ENCODE measurements around the gene PTPRZ1.

PTPRZ1 gene

GRCh38 chr7:121914676-121915279 is 41.8 kb downstream of the PTPRZ1 start:
- Histone ChIP-seq H3K4me1 (ENCODE audit: low read length) (no peaks in the 10 kb centered on the region), H3K9ac (ENCODE audit: low read length) (no peak overlapping the region), H3K36me3 (replicated peaks; ENCODE audit: low read depth, low read length) (no peaks in the 10 kb centered on the region), H2AFZ (ENCODE audit: low read depth, low read length) (no peak overlapping the region), H3K27ac (ENCODE audit: low read length) (no peak overlapping the region), H3K4me3 (ENCODE audit: low read length) (no peak overlapping the region), H3K79me2 (ENCODE audit: low read length) (no peaks in the 10 kb centered on the region), H3K9me3 (ENCODE audit: insufficient read depth, low read length) (no peaks in the 10 kb centered on the region), H4K20me1 (ENCODE audit: insufficient read depth, low read length) (no peaks in the 10 kb centered on the region), H3K4me2 (ENCODE audit: low read length) (no peak overlapping the region), H3K27me3 (ENCODE audit: low read depth, low read length) (no peaks in the 10 kb centered on the region)
- no peak for TF ChIP-seq EZH2phosphoT487 (IDR thresholded peaks at IDR 0.05; ENCODE audit: low read depth)
- TF ChIP-seq, protein P1, sequence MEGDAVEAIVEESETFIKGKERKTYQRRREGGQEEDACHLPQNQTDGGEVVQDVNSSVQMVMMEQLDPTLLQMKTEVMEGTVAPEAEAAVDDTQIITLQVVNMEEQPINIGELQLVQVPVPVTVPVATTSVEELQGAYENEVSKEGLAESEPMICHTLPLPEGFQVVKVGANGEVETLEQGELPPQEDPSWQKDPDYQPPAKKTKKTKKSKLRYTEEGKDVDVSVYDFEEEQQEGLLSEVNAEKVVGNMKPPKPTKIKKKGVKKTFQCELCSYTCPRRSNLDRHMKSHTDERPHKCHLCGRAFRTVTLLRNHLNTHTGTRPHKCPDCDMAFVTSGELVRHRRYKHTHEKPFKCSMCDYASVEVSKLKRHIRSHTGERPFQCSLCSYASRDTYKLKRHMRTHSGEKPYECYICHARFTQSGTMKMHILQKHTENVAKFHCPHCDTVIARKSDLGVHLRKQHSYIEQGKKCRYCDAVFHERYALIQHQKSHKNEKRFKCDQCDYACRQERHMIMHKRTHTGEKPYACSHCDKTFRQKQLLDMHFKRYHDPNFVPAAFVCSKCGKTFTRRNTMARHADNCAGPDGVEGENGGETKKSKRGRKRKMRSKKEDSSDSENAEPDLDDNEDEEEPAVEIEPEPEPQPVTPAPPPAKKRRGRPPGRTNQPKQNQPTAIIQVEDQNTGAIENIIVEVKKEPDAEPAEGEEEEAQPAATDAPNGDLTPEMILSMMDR (IDR thresholded peaks at IDR 0.05; ENCODE audit: low read depth, low read length) = no peak

DNA sequence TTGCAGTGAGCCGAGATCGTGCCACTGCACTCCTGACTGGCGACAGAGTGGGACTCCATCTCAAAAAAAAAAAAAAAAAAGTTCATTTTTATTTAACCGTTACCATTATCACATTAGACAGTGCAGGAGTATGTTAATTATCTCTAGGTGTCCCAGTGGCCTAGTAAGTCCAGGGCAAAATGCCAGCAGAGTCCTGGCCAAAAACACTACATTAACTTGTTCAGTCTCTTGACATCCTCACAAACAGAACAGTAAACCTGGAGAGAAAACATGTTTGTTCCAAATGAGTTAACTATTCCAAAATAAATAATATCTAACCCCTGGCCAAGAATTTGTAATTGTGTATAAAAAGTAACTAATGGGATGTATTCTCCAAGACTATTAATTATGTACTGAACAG is 43.2 kb downstream of the PTPRZ1 start:
- Histone ChIP-seq H3K4me2 (ENCODE audit: low read length) (no peak overlapping the region), H3K27ac (ENCODE audit: low read length) (no peak overlapping the region), H3K79me2 (ENCODE audit: low read length) (no peaks in the 10 kb centered on the region), H4K20me1 (ENCODE audit: insufficient read depth, low read length) (no peaks in the 10 kb centered on the region), H2AFZ (ENCODE audit: low read depth, low read length) (no peak overlapping the region), H3K4me1 (ENCODE audit: low read length) (no peaks in the 10 kb centered on the region), H3K27me3 (ENCODE audit: low read depth, low read length) (no peaks in the 10 kb centered on the region), H3K9me3 (ENCODE audit: insufficient read depth, low read length) (no peaks in the 10 kb centered on the region), H3K9ac (ENCODE audit: low read length) (no peak overlapping the region), H3K4me3 (ENCODE audit: low read length) (no peak overlapping the region), H3K36me3 (replicated peaks; ENCODE audit: low read depth, low read length) (no peaks in the 10 kb centered on the region)
- no peak for TF ChIP-seq EZH2phosphoT487 (IDR thresholded peaks at IDR 0.05; ENCODE audit: low read depth)
- TF ChIP-seq, protein P1 (IDR thresholded peaks at IDR 0.05; ENCODE audit: low read depth, low read length) = no peak

DNA sequence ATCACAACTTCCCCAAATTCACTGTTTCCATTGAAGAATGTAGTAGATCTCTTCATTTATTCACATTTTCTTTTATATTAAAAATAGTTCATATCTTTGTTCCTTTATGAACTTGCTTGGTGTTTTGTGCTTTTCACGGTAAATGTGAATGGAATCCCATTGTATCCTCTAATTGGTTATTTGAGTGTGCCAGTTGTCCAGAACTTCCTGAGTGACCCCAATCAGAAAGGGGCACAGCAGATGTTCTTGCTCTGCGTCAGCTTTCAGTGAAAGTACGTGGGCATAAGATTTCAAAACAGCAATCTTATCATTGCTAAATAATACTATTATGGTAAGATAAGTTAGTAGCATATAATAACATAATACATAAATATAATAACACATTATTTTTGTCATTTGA is 47.0 kb downstream of the PTPRZ1 start:
- Histone ChIP-seq H3K27me3 (ENCODE audit: low read depth, low read length) (no peaks in the 10 kb centered on the region), H3K4me3 (ENCODE audit: low read length) (no peak overlapping the region), H3K79me2 (ENCODE audit: low read length) (no peaks in the 10 kb centered on the region), H2AFZ (ENCODE audit: low read depth, low read length) (no peak overlapping the region), H3K36me3 (replicated peaks; ENCODE audit: low read depth, low read length) (no peaks in the 10 kb centered on the region), H3K9me3 (ENCODE audit: insufficient read depth, low read length) (no peaks in the 10 kb centered on the region), H4K20me1 (ENCODE audit: insufficient read depth, low read length) (no peaks in the 10 kb centered on the region), H3K9ac (ENCODE audit: low read length) (no peak overlapping the region), H3K4me1 (ENCODE audit: low read length) (no peaks in the 10 kb centered on the region), H3K27ac (ENCODE audit: low read length) (no peak overlapping the region), H3K4me2 (ENCODE audit: low read length) (no peak overlapping the region)
- TF ChIP-seq, protein P1 (IDR thresholded peaks at IDR 0.05; ENCODE audit: low read depth, low read length) = no peak
- TF ChIP-seq EZH2phosphoT487 (IDR thresholded peaks at IDR 0.05; ENCODE audit: low read depth) = no peak

DNA sequence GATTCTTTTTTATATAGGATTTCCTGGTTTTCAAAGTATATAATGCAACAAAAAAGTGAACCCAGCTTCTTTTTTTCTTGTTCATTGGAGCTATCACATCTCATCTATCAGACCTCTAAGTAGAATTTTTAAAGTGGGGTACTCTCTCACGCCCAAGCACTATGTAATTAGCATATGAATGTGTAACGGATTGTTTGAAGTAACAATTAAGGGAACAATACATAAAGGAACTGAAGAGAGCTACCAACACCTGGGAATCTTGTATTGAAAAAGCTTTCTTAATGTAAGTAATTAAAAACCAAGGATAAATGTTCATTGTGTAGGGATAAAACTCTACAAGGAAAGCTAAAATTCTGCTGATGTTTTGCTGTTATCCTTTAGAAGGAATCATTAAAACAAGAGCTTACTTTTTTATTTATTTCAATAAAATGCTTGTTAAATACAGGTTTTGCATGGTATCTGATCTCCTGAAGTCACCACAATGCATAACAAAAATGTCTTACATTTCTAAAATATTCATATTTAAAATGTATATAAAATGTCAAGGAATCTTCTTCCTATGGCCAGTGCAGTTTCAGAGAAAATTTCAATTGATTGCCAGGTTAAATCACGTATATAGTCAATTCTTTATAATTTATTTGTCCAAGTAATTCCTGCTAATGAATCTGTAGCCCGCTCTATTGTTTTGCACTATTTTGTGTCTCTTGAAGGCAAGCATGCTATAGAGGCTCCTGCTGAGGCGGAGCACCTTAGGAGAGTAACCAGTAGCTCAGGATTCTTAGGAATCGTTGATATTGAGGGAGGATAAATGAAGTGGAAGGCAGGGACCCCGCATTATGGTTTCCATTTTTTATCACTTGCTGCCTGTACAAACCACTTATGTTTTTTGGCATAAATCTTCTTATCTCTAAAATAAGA is 51.6 kb downstream of the PTPRZ1 start:
- Histone ChIP-seq H4K20me1 (ENCODE audit: insufficient read depth, low read length) (no peaks in the 10 kb centered on the region), H3K4me3 (ENCODE audit: low read length) (no peak overlapping the region), H3K27ac (ENCODE audit: low read length) (no peak overlapping the region), H3K4me1 (ENCODE audit: low read length) (no peaks in the 10 kb centered on the region), H3K27me3 (ENCODE audit: low read depth, low read length) (no peaks in the 10 kb centered on the region), H3K79me2 (ENCODE audit: low read length) (no peaks in the 10 kb centered on the region), H3K36me3 (replicated peaks; ENCODE audit: low read depth, low read length) (no peaks in the 10 kb centered on the region), H3K4me2 (ENCODE audit: low read length) (no peak overlapping the region), H3K9ac (ENCODE audit: low read length) (no peak overlapping the region), H3K9me3 (ENCODE audit: insufficient read depth, low read length) (no peaks in the 10 kb centered on the region), H2AFZ (ENCODE audit: low read depth, low read length) (no peak overlapping the region)
- TF ChIP-seq EZH2phosphoT487 (IDR thresholded peaks at IDR 0.05; ENCODE audit: low read depth) = no peak
- TF ChIP-seq, protein P1 (IDR thresholded peaks at IDR 0.05; ENCODE audit: low read depth, low read length) = no peak

All from OCI-LY3 (cell line).